Lower leg skin (tissue), 4 donors: ENCODE measurements around the gene PIP4K2A. TPM values are rescaled to one million over a fixed set of nuclear protein-coding genes. Genes with fewer than 3 reads are reported as not detected.
A peak's percentile ranks its signal among the peaks of the same experiment; 100 is the strongest.

Experiments
- DNase-seq, 2 donors: peaks; one replicate each; pipeline ENCODE4 v3.0.0-alpha.2; 2019; ENCODE audit warnings: low spot score in 2 of 2
- H3K4me3 ChIP-seq: fragments of 200-600 bp; sonication (generic); 2 replicates; pipeline ENCODE4 v1.5.1; 2017; ENCODE audit warnings: mild to moderate bottlenecking, low read depth; ENCODE audit not compliant: poor library complexity, severe bottlenecking
- POLR2A ChIP-seq, 2 donors: fragments of 450-650 bp; IDR thresholded peaks; one replicate each; pipeline ENCODE4 v1.6.1; 2016 to 2017; ENCODE audit warnings: antibody characterized with exemption in 2 of 2, mild to moderate bottlenecking in 1 of 2, moderate library complexity in 1 of 2
- WGBS, 2 donors: methylation state at CpG; one replicate each; pipeline ENCODE4 v1.1.5; 2018; 5-methylcytosine and 5-hydroxymethylcytosine counted together
- intact Hi-C: fragments of 100-400 bp; cut with DNase I; formaldehyde crosslinking; loops from one replicate; pipeline ENCODE4 v1.15.0; 2023; ENCODE audit warnings: low total_unique reads
- total RNA-seq, 4 donors: library from RNA; depleted of rRNA; stranded (reverse); fragments of >200 nt; gene quantifications; one replicate each; pipeline ENCODE4 v1.1.0, GENCODE V29; 2016
- TF ChIP-seq, protein P1 (sequence below), 3 donors: fragments of 450-650 bp; IDR thresholded peaks; one replicate each; pipeline ENCODE4 v1.5.1; 2016; ENCODE audit warnings: antibody characterized with exemption in 3 of 3, mild to moderate bottlenecking in 3 of 3, moderate library complexity in 2 of 3

PIP4K2A gene
- total RNA-seq, 4 donors from 2014 or later, result 2.3 to 12.4 (median 6.6) TPM

DNA sequence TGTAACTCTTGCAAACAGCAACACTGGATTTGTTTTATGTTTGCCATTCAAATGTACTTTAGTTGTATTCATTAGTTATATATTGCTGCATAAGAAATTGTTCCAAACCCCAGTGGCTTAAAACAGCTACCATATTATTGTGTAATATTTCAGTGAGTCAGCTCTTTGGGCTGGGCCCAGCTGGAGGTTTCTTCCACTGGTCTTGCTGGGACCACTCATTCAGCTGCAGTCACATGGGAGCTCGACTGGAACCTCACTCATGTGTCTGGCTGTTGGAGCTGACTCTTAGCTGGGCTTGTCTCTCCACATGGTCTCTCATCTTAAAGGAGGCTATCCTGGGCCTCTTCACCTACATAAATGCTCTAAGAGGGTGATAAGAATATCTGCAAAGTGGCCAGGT lies 23.2 kb upstream of the PIP4K2A start:
- no peak overlapping the region for H3K4me3 ChIP-seq
- no peak for TF ChIP-seq POLR2A (IDR thresholded peaks at IDR 0.05)
- TF ChIP-seq, protein P1, sequence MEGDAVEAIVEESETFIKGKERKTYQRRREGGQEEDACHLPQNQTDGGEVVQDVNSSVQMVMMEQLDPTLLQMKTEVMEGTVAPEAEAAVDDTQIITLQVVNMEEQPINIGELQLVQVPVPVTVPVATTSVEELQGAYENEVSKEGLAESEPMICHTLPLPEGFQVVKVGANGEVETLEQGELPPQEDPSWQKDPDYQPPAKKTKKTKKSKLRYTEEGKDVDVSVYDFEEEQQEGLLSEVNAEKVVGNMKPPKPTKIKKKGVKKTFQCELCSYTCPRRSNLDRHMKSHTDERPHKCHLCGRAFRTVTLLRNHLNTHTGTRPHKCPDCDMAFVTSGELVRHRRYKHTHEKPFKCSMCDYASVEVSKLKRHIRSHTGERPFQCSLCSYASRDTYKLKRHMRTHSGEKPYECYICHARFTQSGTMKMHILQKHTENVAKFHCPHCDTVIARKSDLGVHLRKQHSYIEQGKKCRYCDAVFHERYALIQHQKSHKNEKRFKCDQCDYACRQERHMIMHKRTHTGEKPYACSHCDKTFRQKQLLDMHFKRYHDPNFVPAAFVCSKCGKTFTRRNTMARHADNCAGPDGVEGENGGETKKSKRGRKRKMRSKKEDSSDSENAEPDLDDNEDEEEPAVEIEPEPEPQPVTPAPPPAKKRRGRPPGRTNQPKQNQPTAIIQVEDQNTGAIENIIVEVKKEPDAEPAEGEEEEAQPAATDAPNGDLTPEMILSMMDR (IDR thresholded peaks at IDR 0.05), result no peak
- peak; percentile 32 to 88 for DNase-seq
- 42 to 50% methylated on average over 1 of the region's 1 CpG for WGBS, 2 donors
- intact Hi-C loops, result no loop called here

DNA sequence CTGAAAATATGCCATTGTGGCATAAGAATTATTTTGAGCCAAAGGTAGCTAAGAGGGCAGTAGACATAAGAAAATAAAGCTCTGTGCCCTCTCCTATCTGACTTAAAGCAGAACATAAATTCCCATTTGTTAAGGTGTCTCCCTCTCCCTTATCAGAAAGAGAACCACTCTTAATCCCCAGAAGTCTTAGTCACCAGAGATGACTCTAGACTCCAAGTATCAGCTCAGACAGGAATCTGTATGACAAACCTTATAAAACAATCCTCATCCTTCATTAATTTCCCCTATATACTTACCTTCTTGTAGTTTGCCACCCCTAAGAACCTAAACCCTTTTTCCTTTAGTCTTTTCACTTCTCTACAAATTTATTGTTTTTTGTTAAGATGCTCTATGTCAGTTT lies 21.8 kb upstream of the PIP4K2A start:
- no peak for TF ChIP-seq POLR2A (IDR thresholded peaks at IDR 0.05)
- TF ChIP-seq, protein P1 (IDR thresholded peaks at IDR 0.05), result no peak
- DNase-seq, result no peak
- intact Hi-C loops, result no loop called here
- no peak overlapping the region for H3K4me3 ChIP-seq

GRCh38 chr10:22733992-22734391 lies 19.6 kb upstream of the PIP4K2A start:
- intact Hi-C loops, result no loop called here
- TF ChIP-seq, protein P1 (IDR thresholded peaks at IDR 0.05), result no peak
- TF ChIP-seq POLR2A (IDR thresholded peaks at IDR 0.05), result no peak
- DNase-seq, result no peak
- H3K4me3 ChIP-seq, result no peak overlapping the region
- 89 to 91% methylated on average over 3 of the region's 3 CpGs for WGBS, 2 donors

- 75 to 85% methylated on average over 3 of the region's 3 CpGs for WGBS, 2 donors
- TF ChIP-seq, protein P1 (IDR thresholded peaks at IDR 0.05), result no peak
- TF ChIP-seq POLR2A (IDR thresholded peaks at IDR 0.05), result no peak
- no peak overlapping the region for H3K4me3 ChIP-seq
- no peak for DNase-seq
- intact Hi-C loops, result no loop called here
Measured at GRCh38 chr10:22727663-22728062, 13.3 kb upstream of the PIP4K2A start.

- TF ChIP-seq, protein P1 (IDR thresholded peaks at IDR 0.05), result no peak
- TF ChIP-seq POLR2A (IDR thresholded peaks at IDR 0.05), result no peak
- no peak overlapping the region for H3K4me3 ChIP-seq
- intact Hi-C loops, result no loop called here
- WGBS, 2 donors, result 35 to 56% methylated on average over 2 of the region's 2 CpGs
- no peak for DNase-seq
Measured at GRCh38 chr10:22727112-22727511, 12.7 kb upstream of the PIP4K2A start.

- intact Hi-C loops, result no loop called here
- 90% methylated on average over 3 of the region's 3 CpGs for WGBS, 2 donors
- no peak for TF ChIP-seq POLR2A (IDR thresholded peaks at IDR 0.05)
- TF ChIP-seq, protein P1 (IDR thresholded peaks at IDR 0.05), result no peak
- no peak for DNase-seq
- H3K4me3 ChIP-seq, result no peak overlapping the region
Measured at GRCh38 chr10:22724773-22725172, 10.4 kb upstream of the PIP4K2A start.
